NT2/D1 (cell line): Measurements from ENCODE around the gene HEPACAM.

Experiments used
- SUZ12 ChIP-seq: IDR thresholded peaks from 2 replicates; pipeline ENCODE4 v1.6.1; 2011; ENCODE audit not compliant: insufficient read length, insufficient read depth; ENCODE audit errors: extremely low read depth
- YY1 ChIP-seq: IDR thresholded peaks from 2 replicates; pipeline ENCODE4 v1.6.1; 2011; ENCODE audit not compliant: insufficient read length, insufficient read depth
- ZNF274 ChIP-seq: IDR thresholded peaks from 2 replicates; pipeline ENCODE4 v1.6.1; 2011; ENCODE audit warnings: mild to moderate bottlenecking, low read depth, low read length

GRCh38 chr11:124892146-124892545 is 43.7 kb downstream of the HEPACAM start:
- no peak for TF ChIP-seq YY1
- no peak for TF ChIP-seq ZNF274
- no peak for TF ChIP-seq SUZ12
